CD14-positive monocyte (primary cell): ENCODE data around the gene SETBP1. TPM values are rescaled to one million over a fixed set of nuclear protein-coding genes. Genes with fewer than 3 reads are reported as not detected.
"Not testable (repeated sequence)": the region's sequence is repeated elsewhere in the genome, so short reads cannot be mapped to it uniquely, and the experiment has no call there.

Source experiments
- DNase-seq, 3 donors: peaks; one replicate each; pipeline ENCODE4 v3.0.0-alpha.2; 2011 to 2022
- H2AFZ ChIP-seq: 2 replicates; pipeline ENCODE4 v1.6.0; 2012; ENCODE audit warnings: mild to moderate bottlenecking, low read depth, low read length, inconsistent platforms; ENCODE audit not compliant: insufficient read depth, poor library complexity, severe bottlenecking
- H3K27ac ChIP-seq, 2 donors: 1 replicate in 1 of 2; 2 replicates in 1 of 2; pipeline ENCODE4 v1.5.1; 2012 to 2013; ENCODE audit warnings: low read length in 2 of 2, control low read depth in 1 of 2, inconsistent platforms in 1 of 2, low read depth in 1 of 2, mild to moderate bottlenecking in 1 of 2
- H3K27me3 ChIP-seq, 2 donors: one replicate each; pipeline versions ENCODE4 v1.6.0 to v1.6.1; 2011 to 2013; ENCODE audit warnings: low read length in 2 of 2; ENCODE audit not compliant: control insufficient read depth in 2 of 2, insufficient read depth in 2 of 2
- H3K36me3 ChIP-seq, 2 donors: replicated peaks in 1 of 2; 1 replicate in 1 of 2; 2 replicates in 1 of 2; pipeline versions ENCODE4 v1.5.1 to v1.6.1; 2012 to 2013; ENCODE audit warnings: low read length in 2 of 2, control low read depth in 1 of 2, inconsistent platforms in 1 of 2, mild to moderate bottlenecking in 1 of 2; ENCODE audit not compliant: insufficient read depth in 2 of 2, control insufficient read depth in 1 of 2
- H3K4me1 ChIP-seq, 2 donors: 1 replicate in 1 of 2; 2 replicates in 1 of 2; pipeline versions ENCODE4 v1.5.1 to v1.6.1; 2012 to 2013; ENCODE audit warnings: low read length in 2 of 2, control low read depth in 1 of 2, inconsistent platforms in 1 of 2, mild to moderate bottlenecking in 1 of 2, moderate library complexity in 1 of 2; ENCODE audit not compliant: insufficient read depth in 2 of 2, control insufficient read depth in 1 of 2
- H3K4me2 ChIP-seq: replicated peaks from 2 replicates; pipeline ENCODE3; 2012; ENCODE audit warnings: low read length, moderate library complexity, mild to moderate bottlenecking; ENCODE audit not compliant: poor library complexity, severe bottlenecking; ENCODE audit errors: extremely low read depth
- H3K4me3 ChIP-seq, 3 experiments: fragments of 200-600 bp in 1 of 3; sonication (generic) in 1 of 3; replicated peaks in 1 of 3; 1 replicate in 2 of 3; 2 replicates in 1 of 3; pipeline ENCODE4 v1.5.1; 2011 to 2013; ENCODE audit warnings: low read length in 3 of 3, mild to moderate bottlenecking in 3 of 3, control low read depth in 2 of 3, low read depth in 2 of 3, inconsistent platforms in 1 of 3, moderate library complexity in 1 of 3
- H3K79me2 ChIP-seq: 2 replicates; pipeline ENCODE4 v1.6.0; 2012; ENCODE audit warnings: mild to moderate bottlenecking, control low read depth, inconsistent platforms, low read length, moderate library complexity; ENCODE audit not compliant: insufficient read depth
- H3K9ac ChIP-seq: 2 replicates; pipeline ENCODE4 v1.6.0; 2017; ENCODE audit warnings: low read length, mild to moderate bottlenecking; ENCODE audit not compliant: insufficient read depth, poor library complexity, severe bottlenecking
- H3K9me3 ChIP-seq, 2 donors: replicated peaks in 1 of 2; 1 replicate in 1 of 2; 2 replicates in 1 of 2; pipeline versions ENCODE4 v1.5.1 to v1.6.1; 2012 to 2013; ENCODE audit warnings: low read length in 2 of 2, control low read depth in 1 of 2; ENCODE audit not compliant: control insufficient read depth in 1 of 2, insufficient read depth in 1 of 2
- H4K20me1 ChIP-seq: 2 replicates; pipeline ENCODE4 v1.6.0; 2012; ENCODE audit warnings: mild to moderate bottlenecking, low read length, control low read depth, moderate library complexity; ENCODE audit not compliant: insufficient read depth
- H3K27ac Mint-ChIP-seq, 7 donors: one replicate each; pipeline ENCODE4 v1.8.0; 2020; ENCODE audit warnings: mild to moderate bottlenecking in 7 of 7, mixed read lengths in 7 of 7, moderate library complexity in 6 of 7, inconsistent platforms in 2 of 7
- H3K27me3 Mint-ChIP-seq, 3 donors: one replicate each; pipeline ENCODE4 v1.8.0; 2021 to 2022; ENCODE audit warnings: low read depth in 3 of 3, mild to moderate bottlenecking in 3 of 3, mixed read lengths in 3 of 3, moderate library complexity in 3 of 3, inconsistent platforms in 1 of 3
- H3K36me3 Mint-ChIP-seq, 2 donors: one replicate each; pipeline ENCODE4 v1.8.0; 2020; ENCODE audit warnings: mixed read lengths in 2 of 2, inconsistent platforms in 1 of 2, mild to moderate bottlenecking in 1 of 2
- H3K4me1 Mint-ChIP-seq: one replicate; pipeline ENCODE4 v1.8.0; 2020; ENCODE audit warnings: mild to moderate bottlenecking, mixed read lengths
- H3K4me3 Mint-ChIP-seq, 2 donors: one replicate each; pipeline ENCODE4 v1.8.0; 2020; ENCODE audit warnings: mild to moderate bottlenecking in 2 of 2, mixed read lengths in 2 of 2, moderate library complexity in 1 of 2
- H3K9me3 Mint-ChIP-seq, 7 donors: one replicate each; pipeline ENCODE4 v1.8.0; 2020 to 2022; ENCODE audit warnings: mixed read lengths in 7 of 7, mild to moderate bottlenecking in 6 of 7, moderate library complexity in 6 of 7, inconsistent platforms in 2 of 7
- WGBS: methylation state at CpG from one replicate; pipeline ENCODE4 v1.1.5; 2013; ENCODE audit warnings: missing lambda C conversion rate; ENCODE audit not compliant: insufficient coverage; 5-methylcytosine and 5-hydroxymethylcytosine counted together
- intact Hi-C, 2 donors: fragments of 100-400 bp; cut with micrococcal nuclease; formaldehyde crosslinking; loops; one replicate each; pipeline versions ENCODE4 v1.15.0 to v1.15.1; 2023
- polyA plus RNA-seq, 3 donors: library from polyadenylated mRNA; depleted of rRNA in 1 of 3; unstranded in 2 of 3; stranded (reverse) in 1 of 3; fragments of 300-500 nt in 2 of 3; fragments of >200 nt in 1 of 3; fragmentation: Illumina TruSeq in 2 of 3; gene quantifications; 1 replicate in 2 of 3; 2 replicates in 1 of 3; pipeline ENCODE4 v1.2.3, GENCODE V29; 2012 to 2021
- TF ChIP-seq, protein P1 (sequence below): fragments of 200-600 bp; IDR thresholded peaks from one replicate; pipeline ENCODE4 v1.8.0; 2022; ENCODE audit warnings: antibody characterized with exemption, mild to moderate bottlenecking

Gene SETBP1
- polyA plus RNA-seq, 3 donors: 0.01 to 1.2 TPM; not detected in 1

- Mint-ChIP-seq H3K4me1 (peaks cover 24% of the 10 kb centered on the region), H3K4me3 (no peak overlapping the region), H3K27ac (peak overlapping the region in 1 of 7 donors; percentile 1), H3K9me3 (peaks cover 0 to 8% (median 2%) of the 10 kb centered on the region in 7 donors), H3K27me3 (peaks cover 2 to 13% (median 9%) of the 10 kb centered on the region in 3 donors), H3K36me3 (peaks cover 0 to 1% of the 10 kb centered on the region in 2 donors)
- Histone ChIP-seq H3K27me3 (peaks cover 0 to 3% of the 10 kb centered on the region in 2 donors), H3K9ac (no peak overlapping the region), H3K9me3 (no peaks in the 10 kb centered on the region), H2AFZ (no peak overlapping the region), H3K4me2 (no peak overlapping the region), H3K4me3 (no peak overlapping the region), H3K27ac (no peak overlapping the region), H3K36me3 (no peaks in the 10 kb centered on the region), H4K20me1 (no peaks in the 10 kb centered on the region), H3K4me1 (peaks cover 22 to 24% of the 10 kb centered on the region in 2 donors), H3K79me2 (no peaks in the 10 kb centered on the region)
- 92% methylated on average over 2 of the region's 4 CpGs for WGBS
- TF ChIP-seq, protein P1, sequence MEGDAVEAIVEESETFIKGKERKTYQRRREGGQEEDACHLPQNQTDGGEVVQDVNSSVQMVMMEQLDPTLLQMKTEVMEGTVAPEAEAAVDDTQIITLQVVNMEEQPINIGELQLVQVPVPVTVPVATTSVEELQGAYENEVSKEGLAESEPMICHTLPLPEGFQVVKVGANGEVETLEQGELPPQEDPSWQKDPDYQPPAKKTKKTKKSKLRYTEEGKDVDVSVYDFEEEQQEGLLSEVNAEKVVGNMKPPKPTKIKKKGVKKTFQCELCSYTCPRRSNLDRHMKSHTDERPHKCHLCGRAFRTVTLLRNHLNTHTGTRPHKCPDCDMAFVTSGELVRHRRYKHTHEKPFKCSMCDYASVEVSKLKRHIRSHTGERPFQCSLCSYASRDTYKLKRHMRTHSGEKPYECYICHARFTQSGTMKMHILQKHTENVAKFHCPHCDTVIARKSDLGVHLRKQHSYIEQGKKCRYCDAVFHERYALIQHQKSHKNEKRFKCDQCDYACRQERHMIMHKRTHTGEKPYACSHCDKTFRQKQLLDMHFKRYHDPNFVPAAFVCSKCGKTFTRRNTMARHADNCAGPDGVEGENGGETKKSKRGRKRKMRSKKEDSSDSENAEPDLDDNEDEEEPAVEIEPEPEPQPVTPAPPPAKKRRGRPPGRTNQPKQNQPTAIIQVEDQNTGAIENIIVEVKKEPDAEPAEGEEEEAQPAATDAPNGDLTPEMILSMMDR: no peak
- DNase-seq: no peak
- intact Hi-C loops: no loop called here
These were observed 118.8 kb downstream of the SETBP1 start for GRCh38 chr18:44799382-44799906.

DNA sequence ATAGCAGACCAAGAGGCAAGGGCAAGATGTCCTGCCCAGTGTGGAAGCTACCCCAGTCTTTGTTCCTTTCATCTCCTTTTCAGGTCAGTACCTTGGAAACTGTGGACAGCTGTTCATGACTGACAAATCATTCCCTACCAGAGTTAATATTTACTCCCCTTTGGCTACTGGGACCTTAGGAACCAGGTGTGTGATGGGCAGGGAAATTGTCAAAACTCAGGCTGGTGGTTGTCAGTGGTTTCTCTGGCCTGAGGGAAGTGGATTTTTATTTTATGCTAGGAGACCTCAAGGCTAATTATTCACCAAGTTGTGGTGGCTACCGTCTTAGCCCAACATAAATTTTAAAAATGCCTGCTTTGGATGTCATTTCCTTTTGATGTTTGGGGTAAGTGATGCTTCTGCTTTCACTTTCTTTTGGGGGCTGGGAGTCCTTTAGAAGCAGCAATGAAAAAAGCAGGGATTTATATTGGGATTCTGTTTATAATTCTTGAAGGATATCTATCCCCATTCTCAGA is 119.3 kb downstream of the SETBP1 start:
- peak overlapping the region in 2 of 7 donors; percentile 22 to 24 for H3K27ac Mint-ChIP-seq
- H3K4me2 ChIP-seq: no peak overlapping the region
- DNase-seq: no peak
- no peak overlapping the region for H3K4me3 ChIP-seq
- H3K9me3 Mint-ChIP-seq: peaks cover 0 to 8% (median 2%) of the 10 kb centered on the region in 7 donors
- no peak overlapping the region for H2AFZ ChIP-seq
- H3K4me1 Mint-ChIP-seq: peaks cover 24% of the 10 kb centered on the region
- peaks cover 0 to 10% (median 10%) of the 10 kb centered on the region in 3 donors for H3K27me3 Mint-ChIP-seq
- H3K4me1 ChIP-seq: peaks cover 22 to 24% of the 10 kb centered on the region in 2 donors
- no peaks in the 10 kb centered on the region for H3K36me3 ChIP-seq
- no CpG with 5 or more reads among the region's 1 CpG for WGBS
- peaks cover 0 to 1% of the 10 kb centered on the region in 2 donors for H3K36me3 Mint-ChIP-seq
- no peaks in the 10 kb centered on the region for H3K9me3 ChIP-seq
- intact Hi-C loops: no loop called here
- H3K27me3 ChIP-seq: peaks cover 0 to 2% of the 10 kb centered on the region in 2 donors
- H3K27ac ChIP-seq: no peak overlapping the region
- H3K79me2 ChIP-seq: no peaks in the 10 kb centered on the region
- H4K20me1 ChIP-seq: no peaks in the 10 kb centered on the region
- H3K4me3 Mint-ChIP-seq: peak overlapping the region in 1 of 2 donors; percentile 13
- H3K9ac ChIP-seq: no peak overlapping the region
- TF ChIP-seq, protein P1: no peak

DNA sequence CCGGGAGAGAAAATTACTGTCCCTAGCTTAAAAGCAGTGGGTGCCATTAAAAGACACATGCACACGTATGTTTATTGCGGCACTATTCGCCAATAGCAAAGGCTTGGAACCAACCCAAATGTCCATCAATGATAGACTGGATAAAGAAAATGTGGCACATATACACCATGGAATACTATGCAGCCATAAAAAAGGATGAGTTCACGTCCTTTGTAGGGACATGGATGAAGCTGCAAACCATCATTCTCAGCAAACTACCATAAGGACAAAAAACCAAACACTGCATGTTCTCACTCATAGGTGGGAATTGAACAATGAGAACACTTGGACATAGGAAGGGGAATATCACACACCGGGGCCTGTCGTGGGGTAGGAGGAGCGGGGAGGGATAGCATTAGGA is 120.1 kb downstream of the SETBP1 start:
- peak overlapping the region in 1 of 7 donors; percentile 20 for H3K27ac Mint-ChIP-seq
- H3K9ac ChIP-seq, H3K4me2 ChIP-seq, H3K36me3 Mint-ChIP-seq, DNase-seq, H3K79me2 ChIP-seq, H2AFZ ChIP-seq, H3K27me3 ChIP-seq, H3K4me3 Mint-ChIP-seq, H3K9me3 ChIP-seq, H3K36me3 ChIP-seq, H3K27ac ChIP-seq, H4K20me1 ChIP-seq, H3K4me3 ChIP-seq, H3K9me3 Mint-ChIP-seq, intact Hi-C loops: not testable (repeated sequence)
- H3K4me1 ChIP-seq: peaks cover 22 to 24% of the 10 kb centered on the region in 2 donors
- H3K4me1 Mint-ChIP-seq: peaks cover 24% of the 10 kb centered on the region
- WGBS: 100% methylated on average over 1 of the region's 8 CpGs
- H3K27me3 Mint-ChIP-seq: peaks cover 0 to 13% (median 10%) of the 10 kb centered on the region in 3 donors
